Endodermal cell (in vitro differentiated cells): ENCODE results near the gene SYT5. TPM values are rescaled to one million over a fixed set of nuclear protein-coding genes. Genes with fewer than 3 reads are reported as not detected.
"Not testable (repeated sequence)": the region's sequence is repeated elsewhere in the genome, so short reads cannot be mapped to it uniquely, and the experiment has no call there.

Experiments
- DNase-seq: peaks from one replicate; pipeline ENCODE4 v3.0.0-alpha.2; 2017
- H3K27ac ChIP-seq: 2 replicates; pipeline ENCODE4 v1.5.1; 2013; ENCODE audit warnings: mild to moderate bottlenecking, low read depth, low read length, moderate library complexity
- H3K27me3 ChIP-seq: 2 replicates; pipeline ENCODE4 v1.6.1; 2013; ENCODE audit warnings: mild to moderate bottlenecking, low read length, moderate library complexity; ENCODE audit not compliant: insufficient read depth, control insufficient read depth, poor library complexity, severe bottlenecking
- H3K36me3 ChIP-seq: 2 replicates; pipeline ENCODE4 v1.7.0; 2013; ENCODE audit warnings: mild to moderate bottlenecking, low read length, moderate library complexity; ENCODE audit not compliant: control insufficient read depth, insufficient read depth
- H3K4me1 ChIP-seq: one replicate; pipeline ENCODE4 v1.7.0; 2013; ENCODE audit warnings: low read length; ENCODE audit not compliant: control insufficient read depth, insufficient read depth
- H3K4me3 ChIP-seq: 2 replicates; pipeline ENCODE4 v1.5.1; 2013; ENCODE audit warnings: mild to moderate bottlenecking, low read length, moderate library complexity
- H3K9ac ChIP-seq: 2 replicates; pipeline ENCODE4 v1.6.1; 2013; ENCODE audit warnings: mild to moderate bottlenecking, low read length, moderate library complexity; ENCODE audit not compliant: poor library complexity, severe bottlenecking; ENCODE audit errors: extremely low read depth
- H3K9me3 ChIP-seq: 2 replicates; pipeline ENCODE4 v1.6.1; 2013; ENCODE audit warnings: mild to moderate bottlenecking, low read length, moderate library complexity; ENCODE audit not compliant: control insufficient read depth
- H3K27ac Mint-ChIP-seq: 2 replicates; pipeline ENCODE4 v1.8.0; 2020; ENCODE audit warnings: mixed read lengths
- H3K27me3 Mint-ChIP-seq: 2 replicates; pipeline ENCODE4 v1.8.0; 2021; ENCODE audit warnings: mild to moderate bottlenecking, mixed read lengths; ENCODE audit not compliant: insufficient read depth
- H3K36me3 Mint-ChIP-seq: 2 replicates; pipeline ENCODE4 v1.8.0; 2020; ENCODE audit warnings: low read depth, mixed read lengths
- H3K4me1 Mint-ChIP-seq: 2 replicates; pipeline ENCODE4 v1.8.0; 2020; ENCODE audit warnings: mixed read lengths
- H3K4me3 Mint-ChIP-seq: 2 replicates; pipeline ENCODE4 v1.8.0; 2020; ENCODE audit warnings: mild to moderate bottlenecking, moderate library complexity, mixed read lengths
- H3K9me3 Mint-ChIP-seq: 2 replicates; pipeline ENCODE4 v1.8.0; 2020; ENCODE audit warnings: mild to moderate bottlenecking, mixed read lengths
- WGBS, 2 experiments: methylation state at CpG; one replicate each; pipeline versions ENCODE4 v1.1.5 to v1.1.7; 2013; ENCODE audit warnings: missing lambda C conversion rate in 2 of 2, mixed read lengths in 1 of 2; ENCODE audit not compliant: insufficient coverage in 1 of 2, insufficient read length in 1 of 2; 5-methylcytosine and 5-hydroxymethylcytosine counted together
- total RNA-seq, 2 donors: library from RNA; stranded (reverse); fragmentation: NEBNext Ultra II Directional in 1 of 2; extraction: Animal tissue kit (Norgen Biotek cat#: 25700) in 1 of 2; gene quantifications; 2 replicates in 1 of 2; 3 replicates in 1 of 2; pipeline ENCODE4 v1.2.1, GENCODE V29; 2021
- TF ChIP-seq, protein P1 (sequence below): fragments of 200-600 bp; sonication (generic); conservative IDR thresholded peaks from 2 replicates; pipeline ENCODE4 v1.5.0; 2021; ENCODE audit warnings: antibody characterized with exemption, mild to moderate bottlenecking

Gene SYT5
- total RNA-seq, 2 donors from 2014 or later, result not detected

DNA sequence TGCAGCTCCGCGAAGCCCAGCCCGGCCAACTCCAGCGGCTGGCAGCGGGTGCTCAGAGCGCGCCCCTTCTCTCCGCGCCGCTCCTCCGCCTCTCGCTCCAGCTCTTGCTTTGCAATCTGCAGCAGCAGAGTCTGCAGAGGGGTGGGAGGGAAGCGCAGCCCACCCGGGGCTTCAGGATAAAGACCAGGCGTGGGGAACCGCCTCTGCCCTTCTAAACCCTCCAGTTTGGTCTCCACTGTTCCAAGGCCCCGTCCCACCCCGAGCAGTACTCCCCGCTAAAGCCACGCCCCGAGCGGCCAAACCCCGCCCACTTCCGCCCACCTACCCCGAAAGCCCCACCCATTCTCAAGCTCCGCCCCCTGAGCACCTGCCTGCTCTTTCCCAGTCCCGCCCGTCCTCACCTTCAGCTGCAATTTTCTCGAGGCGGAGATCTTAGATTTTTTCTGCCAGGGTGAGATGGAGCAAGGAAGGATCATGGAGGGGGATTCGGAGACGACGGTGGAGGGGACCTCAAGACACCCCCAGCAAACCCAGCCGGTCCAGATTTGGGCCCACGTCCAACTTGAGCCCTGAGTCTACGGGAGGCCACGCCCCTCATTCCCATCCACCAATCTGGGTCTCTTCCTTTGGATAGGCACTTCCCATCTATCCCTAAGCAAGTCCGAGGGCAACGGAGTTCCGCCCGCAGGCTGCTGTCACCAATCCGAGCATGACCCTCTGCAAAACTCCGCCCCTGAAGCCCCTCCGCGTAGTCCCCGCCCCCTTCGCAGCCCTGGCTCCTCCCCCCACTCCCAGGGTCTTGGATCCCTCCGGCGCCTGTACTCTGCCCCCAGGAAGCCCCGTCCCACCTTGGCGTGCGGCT lies 23.7 kb downstream of the SYT5 start:
- H3K27me3 Mint-ChIP-seq, result peaks cover 66% of the 10 kb centered on the region

DNA sequence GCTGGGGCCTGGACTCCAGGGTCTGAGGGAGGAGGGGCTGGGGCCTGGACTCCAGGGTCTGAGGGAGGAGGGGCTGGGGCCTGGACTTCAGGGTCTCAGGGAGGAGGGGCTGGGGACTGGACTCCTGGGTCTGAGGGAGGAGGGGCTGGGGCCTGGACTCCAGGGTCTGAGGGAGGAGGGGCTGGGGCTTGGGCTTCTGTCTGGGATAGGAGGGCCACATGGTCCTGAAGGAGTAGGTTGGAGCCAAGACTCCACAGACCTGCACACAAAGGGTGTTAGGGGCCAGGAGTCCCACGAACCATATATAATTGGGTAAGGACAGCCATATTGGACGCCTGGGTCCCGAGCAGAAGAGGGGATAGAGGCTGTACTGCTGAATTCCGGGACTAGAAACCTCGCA lies 24.3 kb downstream of the SYT5 start:
- H3K27me3 Mint-ChIP-seq, result peaks cover 64% of the 10 kb centered on the region
- H3K9me3 ChIP-seq, H3K4me1 ChIP-seq, DNase-seq, H3K4me1 Mint-ChIP-seq, H3K36me3 ChIP-seq, H3K27me3 ChIP-seq, H3K9me3 Mint-ChIP-seq, H3K27ac ChIP-seq, H3K9ac ChIP-seq, H3K27ac Mint-ChIP-seq: not testable (repeated sequence)
- H3K4me3 ChIP-seq, result peak overlapping the region; percentile 70
- H3K4me3 Mint-ChIP-seq, result peak overlapping the region; percentile 57
- WGBS, 2 experiments, result 48 to 59% methylated on average over 4 to 5 of the region's 5 CpGs
- H3K36me3 Mint-ChIP-seq, result peaks cover 11% of the 10 kb centered on the region

More for the DNA sequence above, 23.7 kb downstream of the SYT5 start:
- Mint-ChIP-seq H3K9me3 (peaks cover 6% of the 10 kb centered on the region), H3K4me1 (peaks cover 6% of the 10 kb centered on the region), H3K4me3 (peak overlapping the region; percentile 57), H3K27ac (no peak overlapping the region), H3K36me3 (peaks cover 10% of the 10 kb centered on the region)
- Histone ChIP-seq H3K4me1 (no peaks in the 10 kb centered on the region), H3K27me3 (no peaks in the 10 kb centered on the region), H3K27ac (no peak overlapping the region), H3K9me3 (peaks cover 8% of the 10 kb centered on the region), H3K9ac (no peak overlapping the region), H3K36me3 (no peaks in the 10 kb centered on the region), H3K4me3 (peak overlapping the region; percentile 70)
- TF ChIP-seq, protein P1, sequence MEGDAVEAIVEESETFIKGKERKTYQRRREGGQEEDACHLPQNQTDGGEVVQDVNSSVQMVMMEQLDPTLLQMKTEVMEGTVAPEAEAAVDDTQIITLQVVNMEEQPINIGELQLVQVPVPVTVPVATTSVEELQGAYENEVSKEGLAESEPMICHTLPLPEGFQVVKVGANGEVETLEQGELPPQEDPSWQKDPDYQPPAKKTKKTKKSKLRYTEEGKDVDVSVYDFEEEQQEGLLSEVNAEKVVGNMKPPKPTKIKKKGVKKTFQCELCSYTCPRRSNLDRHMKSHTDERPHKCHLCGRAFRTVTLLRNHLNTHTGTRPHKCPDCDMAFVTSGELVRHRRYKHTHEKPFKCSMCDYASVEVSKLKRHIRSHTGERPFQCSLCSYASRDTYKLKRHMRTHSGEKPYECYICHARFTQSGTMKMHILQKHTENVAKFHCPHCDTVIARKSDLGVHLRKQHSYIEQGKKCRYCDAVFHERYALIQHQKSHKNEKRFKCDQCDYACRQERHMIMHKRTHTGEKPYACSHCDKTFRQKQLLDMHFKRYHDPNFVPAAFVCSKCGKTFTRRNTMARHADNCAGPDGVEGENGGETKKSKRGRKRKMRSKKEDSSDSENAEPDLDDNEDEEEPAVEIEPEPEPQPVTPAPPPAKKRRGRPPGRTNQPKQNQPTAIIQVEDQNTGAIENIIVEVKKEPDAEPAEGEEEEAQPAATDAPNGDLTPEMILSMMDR, result no peak
- peak; percentile 98 for DNase-seq
- WGBS, 2 experiments, result 28 to 44% methylated on average over 10 to 52 of the region's 52 CpGs

DNA sequence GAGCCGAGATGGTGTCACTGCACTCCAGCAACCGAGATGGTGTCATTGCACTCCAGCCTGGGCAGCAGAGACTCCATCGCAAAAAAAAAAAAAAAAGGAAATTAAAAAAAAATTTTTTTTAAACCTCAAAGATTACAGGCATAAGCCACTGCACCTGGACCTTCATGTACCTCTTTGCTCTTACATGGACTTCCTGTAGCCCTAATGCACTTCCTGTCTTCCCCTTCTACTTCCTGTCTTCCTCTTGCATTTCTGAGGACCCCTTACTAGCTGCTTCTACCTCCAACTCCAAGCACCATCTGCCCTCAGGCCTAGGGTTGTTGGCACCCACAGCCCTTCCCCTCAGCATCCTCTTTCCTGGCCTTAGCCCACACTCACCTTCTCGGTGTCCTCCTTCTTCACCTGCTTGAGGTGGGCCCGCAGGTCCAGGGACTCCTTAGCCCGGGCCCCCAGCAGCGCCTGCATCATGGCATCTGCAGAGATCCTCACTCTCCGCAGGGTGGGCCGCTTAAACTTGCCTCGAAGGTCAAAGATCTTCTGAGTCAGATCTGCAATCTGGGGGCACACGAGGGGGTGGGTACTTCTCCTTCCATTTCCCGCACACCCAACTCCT lies 26.3 kb downstream of the SYT5 start:
- Histone ChIP-seq H3K27me3 (no peaks in the 10 kb centered on the region), H3K9ac (no peak overlapping the region), H3K36me3 (no peaks in the 10 kb centered on the region), H3K4me3 (no peak overlapping the region), H3K9me3 (peaks cover 8% of the 10 kb centered on the region), H3K4me1 (no peaks in the 10 kb centered on the region), H3K27ac (no peak overlapping the region)
- peaks cover 6% of the 10 kb centered on the region for H3K4me1 Mint-ChIP-seq
- peaks cover 65% of the 10 kb centered on the region for H3K27me3 Mint-ChIP-seq
- DNase-seq, result no peak
- H3K9me3 Mint-ChIP-seq, result peaks cover 4% of the 10 kb centered on the region
- WGBS, 2 experiments, result 91 to 95% methylated on average over 9 to 12 of the region's 12 CpGs
- TF ChIP-seq, protein P1, result no peak
- no peak overlapping the region for H3K4me3 Mint-ChIP-seq
- H3K36me3 Mint-ChIP-seq, result peaks cover 11% of the 10 kb centered on the region
- no peak overlapping the region for H3K27ac Mint-ChIP-seq
